ENCODE results near the gene ZBED5. TPM values are rescaled to one million over a fixed set of nuclear protein-coding genes. Genes with fewer than 3 reads are reported as not detected.

Gene ZBED5
- total RNA-seq (10 to 100 TPM; 37.4 to 41.5 TPM), polyA plus RNA-seq (ENCODE audit: insufficient read length in 6 of 6) (100 to 1,000 TPM; 109 to 124 (median 119) TPM)
- long read RNA-seq, donor 1, transcript ZBED5-201 (3 exons, 2,512 nt), result major isoform, 21 of 22 reads
- long read RNA-seq, donor 1, partial matches to known transcripts, result 0 of 22 reads
- long read RNA-seq, donor 1, other reads (novel, unspliced or antisense), result 0 of 22 reads
- long read RNA-seq, donor 2, transcript ZBED5-201 (3 exons, 2,512 nt), result major isoform, 13 of 21 reads
- long read RNA-seq, donor 2, transcript ZBED5-202 (3 exons, 2,741 nt), result minor isoform, 7 of 21 reads
- long read RNA-seq, donor 2, partial matches to known transcripts, result 0 of 21 reads
- long read RNA-seq, donor 2, other reads (novel, unspliced or antisense), result 0 of 21 reads
- long read RNA-seq, donor 3, partial matches to known transcripts, result 0 of 9 reads
- long read RNA-seq, donor 3, other reads (novel, unspliced or antisense), result 0 of 9 reads
- long read RNA-seq, donor 4, transcript ZBED5-201 (3 exons, 2,512 nt), result major isoform, 6 of 9 reads
- long read RNA-seq, donor 4, partial matches to known transcripts, result 1 of 9 reads
- long read RNA-seq, donor 4, other reads (novel, unspliced or antisense), result 2 of 9 reads
- long read RNA-seq, donor 5, transcript ZBED5-201 (3 exons, 2,512 nt), result major isoform, 14 of 18 reads
- long read RNA-seq, donor 5, partial matches to known transcripts, result 0 of 18 reads
- long read RNA-seq, donor 5, other reads (novel, unspliced or antisense), result 0 of 18 reads
- long read RNA-seq, donor 6, transcript ZBED5-201 (3 exons, 2,512 nt), result major isoform, 15 of 21 reads
- long read RNA-seq, donor 6, partial matches to known transcripts, result 0 of 21 reads
- long read RNA-seq, donor 6, other reads (novel, unspliced or antisense), result 0 of 21 reads
- long read RNA-seq, donor 7, partial matches to known transcripts, result 0 of 7 reads
- long read RNA-seq, donor 7, other reads (novel, unspliced or antisense), result 0 of 7 reads
- long read RNA-seq, donor 8, transcript ZBED5-201 (3 exons, 2,512 nt), result major isoform, 7 of 11 reads
- long read RNA-seq, donor 8, partial matches to known transcripts, result 0 of 11 reads
- long read RNA-seq, donor 8, other reads (novel, unspliced or antisense), result 0 of 11 reads
- long read RNA-seq, donor 9, result 0 reads
- long read RNA-seq, donor 10, partial matches to known transcripts, result 0 of 1 reads
- long read RNA-seq, donor 10, other reads (novel, unspliced or antisense), result 0 of 1 reads
- long read RNA-seq, donor 11, transcript ZBED5-201 (3 exons, 2,512 nt), result major isoform, 12 of 15 reads
- long read RNA-seq, donor 11, partial matches to known transcripts, result 0 of 15 reads
- long read RNA-seq, donor 11, other reads (novel, unspliced or antisense), result 0 of 15 reads
- long read RNA-seq, donor 12, transcript ZBED5-201 (3 exons, 2,512 nt), result major isoform, 8 of 8 reads
- long read RNA-seq, donor 12, partial matches to known transcripts, result 0 of 8 reads
- long read RNA-seq, donor 12, other reads (novel, unspliced or antisense), result 0 of 8 reads

GRCh38 chr11:10857709-10858438 lies at the start of gene ZBED5:
TSS of gene ZBED5 (minus strand) at chr11:10858053. CDS start at chr11:10854945, 3,108 bp downstream.
- peak within 1 kb of the TSS; percentile 99 for H3K27ac ChIP-seq
- H3K9me3 ChIP-seq, result no peaks in the 10 kb centered on the region
- ATAC-seq (peak; percentile 96), DNase-seq (peak; percentile 97 to 99 (median 97))
- H3K27me3 ChIP-seq, result no peaks in the 10 kb centered on the region
- H3K4me3 ChIP-seq, result peak within 1 kb of the TSS; percentile 78 to 89
- peaks cover 15 to 33% of the 10 kb centered on the region in 2 donors for H3K4me1 ChIP-seq
- no peak for TF ChIP-seq CTCF (IDR thresholded peaks at IDR 0.05)
- peaks cover 0 to 31% of the 10 kb centered on the region in 2 donors for H3K36me3 ChIP-seq
- intact Hi-C loops (cut with DNase I), result loop anchor here in 1 of 2 donors (10.0 kb wide), 1 partner anchor 53 kb away; the partner anchor contains the start of gene EIF4G2

- intact Hi-C loops (cut with DNase I), result no loop called here
- Histone ChIP-seq H3K4me1 (peaks cover 3 to 5% of the 10 kb centered on the region in 2 donors), H3K36me3 (no peaks in the 10 kb centered on the region), H3K27ac (no peak overlapping the region), H3K9me3 (no peaks in the 10 kb centered on the region), H3K27me3 (no peaks in the 10 kb centered on the region), H3K4me3 (no peak overlapping the region)
- DNase-seq (no peak), ATAC-seq (no peak)
- TF ChIP-seq CTCF (IDR thresholded peaks at IDR 0.05), result no peak
Measured at GRCh38 chr11:10906521-10906920, 48.7 kb upstream of the ZBED5 start.

- Histone ChIP-seq H3K27ac (peak overlapping the region; percentile 26 to 28), H3K27me3 (no peaks in the 10 kb centered on the region), H3K9me3 (no peaks in the 10 kb centered on the region), H3K4me1 (peaks cover 21 to 43% of the 10 kb centered on the region in 2 donors), H3K36me3 (no peaks in the 10 kb centered on the region), H3K4me3 (no peak overlapping the region)
- DNase-seq (no peak), ATAC-seq (no peak)
- intact Hi-C loops (cut with DNase I), result no loop called here
- no peak for TF ChIP-seq CTCF (IDR thresholded peaks at IDR 0.05)
Measured at GRCh38 chr11:10902301-10903063, 44.6 kb upstream of the ZBED5 start.

All from left lung (tissue), 14 donors.